Tibial nerve (tissue), 4 donors: Measurements from ENCODE around the gene ERP27. TPM values are rescaled to one million over a fixed set of nuclear protein-coding genes. Genes with fewer than 3 reads are reported as not detected.

Experiments
- DNase-seq, 2 donors: peaks; one replicate each; pipeline ENCODE4 v3.0.0-alpha.2; 2019; ENCODE audit warnings: low spot score in 2 of 2
- H3K27ac ChIP-seq, 4 donors: fragments of 200-600 bp; sonication (generic) in 3 of 4; one replicate each; pipeline ENCODE4 v1.5.1; 2017 to 2019; ENCODE audit warnings: mild to moderate bottlenecking in 1 of 4
- H3K27me3 ChIP-seq, 2 donors: fragments of 200-600 bp; sonication (generic) in 1 of 2; one replicate each; pipeline versions ENCODE4 v1.5.1 to v1.6.0; 2017 to 2019
- H3K36me3 ChIP-seq, 3 donors: fragments of 200-600 bp; sonication (generic); one replicate each; pipeline ENCODE4 v1.5.1; 2018 to 2019
- H3K4me1 ChIP-seq, 4 donors: fragments of 200-600 bp; sonication (generic) in 3 of 4; one replicate each; pipeline ENCODE4 v1.5.1; 2017 to 2019
- H3K4me3 ChIP-seq, 4 donors: fragments of 200-600 bp; sonication (generic) in 3 of 4; one replicate each; pipeline ENCODE4 v1.5.1; 2017 to 2019; ENCODE audit warnings: mild to moderate bottlenecking in 1 of 4, moderate library complexity in 1 of 4
- H3K9me3 ChIP-seq, 4 donors: fragments of 200-600 bp; sonication (generic) in 3 of 4; one replicate each; pipeline ENCODE4 v1.5.1; 2017 to 2019
- CTCF ChIP-seq, 5 experiments: fragments of 200-600 bp in 3 of 5; fragments of 450-650 bp in 2 of 5; sonication (generic) in 3 of 5; IDR thresholded peaks; one replicate each; pipeline ENCODE4 v1.5.1; 2016 to 2019; ENCODE audit warnings: antibody characterized with exemption in 5 of 5, mild to moderate bottlenecking in 3 of 5, moderate library complexity in 2 of 5
- EP300 ChIP-seq, 2 donors: sonication (generic); formaldehyde crosslinking; IDR thresholded peaks; one replicate each; pipeline ENCODE4 v1.6.1; 2017; ENCODE audit warnings: antibody characterized with exemption in 2 of 2, mild to moderate bottlenecking in 1 of 2
- POLR2A ChIP-seq, 2 donors: fragments of 450-650 bp; IDR thresholded peaks; one replicate each; pipeline ENCODE4 v1.6.1; 2017; ENCODE audit warnings: antibody characterized with exemption in 2 of 2, mild to moderate bottlenecking in 2 of 2, moderate library complexity in 2 of 2
- WGBS, 2 donors: methylation state at CpG; one replicate each; pipeline ENCODE4 v1.1.5; 2018; 5-methylcytosine and 5-hydroxymethylcytosine counted together
- total RNA-seq, 4 donors: library from RNA; depleted of rRNA; stranded (reverse); fragments of >200 nt; gene quantifications; one replicate each; pipeline ENCODE4 v1.1.0, GENCODE V29; 2016

ERP27 gene
- total RNA-seq, 4 donors from 2014 or later: not detected

- no peak for TF ChIP-seq POLR2A (IDR thresholded peaks at IDR 0.05)
- TF ChIP-seq EP300 (IDR thresholded peaks at IDR 0.05): no peak
- TF ChIP-seq CTCF (IDR thresholded peaks at IDR 0.05): no peak
- H3K27me3 ChIP-seq: no peaks in the 10 kb centered on the region
- no peak for DNase-seq
- no peaks in the 10 kb centered on the region for H3K36me3 ChIP-seq
- no peak overlapping the region for H3K4me3 ChIP-seq
- H3K9me3 ChIP-seq: no peaks in the 10 kb centered on the region
- 77 to 84% methylated on average over 1 of the region's 1 CpG for WGBS, 2 donors
- no peak overlapping the region for H3K27ac ChIP-seq
- H3K4me1 ChIP-seq: no peaks in the 10 kb centered on the region
These were observed 44.2 kb upstream of the ERP27 start for GRCh38 chr12:14982562-14982961.

GRCh38 chr12:14981049-14981448 lies 42.7 kb upstream of the ERP27 start:
- H3K4me3 ChIP-seq: no peak overlapping the region
- no peaks in the 10 kb centered on the region for H3K4me1 ChIP-seq
- TF ChIP-seq POLR2A (IDR thresholded peaks at IDR 0.05): no peak
- TF ChIP-seq CTCF (IDR thresholded peaks at IDR 0.05): no peak
- TF ChIP-seq EP300 (IDR thresholded peaks at IDR 0.05): no peak
- H3K9me3 ChIP-seq: no peaks in the 10 kb centered on the region
- H3K27me3 ChIP-seq: no peaks in the 10 kb centered on the region
- DNase-seq: no peak
- H3K36me3 ChIP-seq: no peaks in the 10 kb centered on the region
- 69 to 82% methylated on average over 2 of the region's 2 CpGs for WGBS, 2 donors
- H3K27ac ChIP-seq: no peak overlapping the region

- DNase-seq: no peak
- Histone ChIP-seq H3K27me3 (no peaks in the 10 kb centered on the region), H3K4me3 (no peak overlapping the region), H3K4me1 (no peaks in the 10 kb centered on the region), H3K27ac (no peak overlapping the region), H3K9me3 (no peaks in the 10 kb centered on the region), H3K36me3 (no peaks in the 10 kb centered on the region)
- TF ChIP-seq EP300 (IDR thresholded peaks at IDR 0.05) (no peak), POLR2A (IDR thresholded peaks at IDR 0.05) (no peak), CTCF (IDR thresholded peaks at IDR 0.05) (no peak)
These were observed 41.1 kb upstream of the ERP27 start for GRCh38 chr12:14979468-14979867.

GRCh38 chr12:14976658-14977057 lies 38.3 kb upstream of the ERP27 start:
- Histone ChIP-seq H3K9me3 (no peaks in the 10 kb centered on the region), H3K4me1 (peaks cover 0 to 9% (median 0%) of the 10 kb centered on the region in 4 donors), H3K36me3 (no peaks in the 10 kb centered on the region), H3K4me3 (no peak overlapping the region), H3K27ac (no peak overlapping the region), H3K27me3 (no peaks in the 10 kb centered on the region)
- DNase-seq: no peak
- no peak for TF ChIP-seq EP300 (IDR thresholded peaks at IDR 0.05)
- no peak for TF ChIP-seq POLR2A (IDR thresholded peaks at IDR 0.05)
- TF ChIP-seq CTCF (IDR thresholded peaks at IDR 0.05): no peak
- 69 to 77% methylated on average over 3 of the region's 3 CpGs for WGBS, 2 donors

- no peak for DNase-seq
- Histone ChIP-seq H3K27ac (no peak overlapping the region), H3K4me3 (no peak overlapping the region), H3K27me3 (no peaks in the 10 kb centered on the region), H3K36me3 (no peaks in the 10 kb centered on the region), H3K4me1 (peaks cover 0 to 9% (median 0%) of the 10 kb centered on the region in 4 donors), H3K9me3 (no peaks in the 10 kb centered on the region)
- 79 to 80% methylated on average over 4 of the region's 4 CpGs for WGBS, 2 donors
- TF ChIP-seq POLR2A (IDR thresholded peaks at IDR 0.05) (no peak), EP300 (IDR thresholded peaks at IDR 0.05) (no peak), CTCF (IDR thresholded peaks at IDR 0.05) (no peak)
These were observed 37.1 kb upstream of the ERP27 start for GRCh38 chr12:14975457-14975856.
